Testis (tissue), 2 donors: ENCODE results near the gene BABAM2.

Experiments used
- POLR2A ChIP-seq: fragments of 450-650 bp; IDR thresholded peaks from one replicate; pipeline ENCODE4 v1.6.1; 2017; ENCODE audit warnings: antibody characterized with exemption, mild to moderate bottlenecking, moderate library complexity
- TF ChIP-seq, protein P1 (sequence below), 3 experiments: fragments of 450-650 bp in 2 of 3; fragments of 200-600 bp in 1 of 3; sonication (generic) in 1 of 3; IDR thresholded peaks; one replicate each; pipeline ENCODE4 v1.5.1; 2016 to 2019; ENCODE audit warnings: antibody characterized with exemption in 3 of 3, mild to moderate bottlenecking in 2 of 3, moderate library complexity in 1 of 3

DNA sequence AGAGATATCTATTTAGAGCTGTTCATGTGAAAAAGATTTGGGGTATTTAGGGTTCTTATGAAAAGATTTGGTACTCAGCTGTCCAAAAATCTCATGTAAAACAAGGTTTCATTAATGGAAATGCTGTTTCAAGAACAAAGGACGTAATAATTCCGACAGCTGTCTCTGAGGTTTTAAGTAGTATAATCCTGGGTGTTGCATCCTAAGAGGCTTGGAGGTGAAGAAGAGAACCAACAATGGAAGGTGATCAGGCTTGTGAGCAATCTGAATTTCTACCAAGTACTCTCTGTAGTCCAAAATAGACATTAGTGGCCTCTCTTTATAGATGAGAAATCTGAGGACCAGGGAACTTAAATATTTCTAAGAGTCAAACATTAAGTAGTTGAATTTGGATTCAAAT is 205.1 kb downstream of the BABAM2 start:
- TF ChIP-seq, protein P1, sequence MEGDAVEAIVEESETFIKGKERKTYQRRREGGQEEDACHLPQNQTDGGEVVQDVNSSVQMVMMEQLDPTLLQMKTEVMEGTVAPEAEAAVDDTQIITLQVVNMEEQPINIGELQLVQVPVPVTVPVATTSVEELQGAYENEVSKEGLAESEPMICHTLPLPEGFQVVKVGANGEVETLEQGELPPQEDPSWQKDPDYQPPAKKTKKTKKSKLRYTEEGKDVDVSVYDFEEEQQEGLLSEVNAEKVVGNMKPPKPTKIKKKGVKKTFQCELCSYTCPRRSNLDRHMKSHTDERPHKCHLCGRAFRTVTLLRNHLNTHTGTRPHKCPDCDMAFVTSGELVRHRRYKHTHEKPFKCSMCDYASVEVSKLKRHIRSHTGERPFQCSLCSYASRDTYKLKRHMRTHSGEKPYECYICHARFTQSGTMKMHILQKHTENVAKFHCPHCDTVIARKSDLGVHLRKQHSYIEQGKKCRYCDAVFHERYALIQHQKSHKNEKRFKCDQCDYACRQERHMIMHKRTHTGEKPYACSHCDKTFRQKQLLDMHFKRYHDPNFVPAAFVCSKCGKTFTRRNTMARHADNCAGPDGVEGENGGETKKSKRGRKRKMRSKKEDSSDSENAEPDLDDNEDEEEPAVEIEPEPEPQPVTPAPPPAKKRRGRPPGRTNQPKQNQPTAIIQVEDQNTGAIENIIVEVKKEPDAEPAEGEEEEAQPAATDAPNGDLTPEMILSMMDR (IDR thresholded peaks at IDR 0.05), result no peak
- no peak for TF ChIP-seq POLR2A
